Activated CD4-positive, CD25-positive, alpha-beta regulatory T cell treated with anti-CD3 and anti-CD28 coated beads, Interleukin-2, amount 50 U/mL, for 72 hours (primary cell): ENCODE results near the gene TPCN1.

ENCODE experiments used
- DNase-seq: peaks from one replicate; pipeline ENCODE4 v3.0.0; 2021

The TPCN1 gene

GRCh38 chr12:113266106-113266895, 45.0 kb downstream of the TPCN1 start:
- DNase-seq = no peak

GRCh38 chr12:113267621-113268020, 46.4 kb downstream of the TPCN1 start:
- no peak for DNase-seq

GRCh38 chr12:113268136-113268535, 46.9 kb downstream of the TPCN1 start:
- no peak for DNase-seq

- DNase-seq = no peak
These were observed 47.4 kb downstream of the TPCN1 start for GRCh38 chr12:113268621-113269020.

- DNase-seq = no peak
These were observed 48.1 kb downstream of the TPCN1 start for GRCh38 chr12:113269257-113269943.

GRCh38 chr12:113270709-113271009, 49.4 kb downstream of the TPCN1 start:
- DNase-seq = no peak

GRCh38 chr12:113271466-113271852, 50.2 kb downstream of the TPCN1 start:
- no peak for DNase-seq

- no peak for DNase-seq
These were observed 50.7 kb downstream of the TPCN1 start for GRCh38 chr12:113271853-113272561.

GRCh38 chr12:113273053-113273725, 51.9 kb downstream of the TPCN1 start:
- DNase-seq = no peak

GRCh38 chr12:113274848-113275247, 53.6 kb downstream of the TPCN1 start:
- DNase-seq = no peak

- DNase-seq = no peak
These were observed 55.0 kb downstream of the TPCN1 start for GRCh38 chr12:113276306-113276705.

- no peak for DNase-seq
These were observed 55.8 kb downstream of the TPCN1 start for GRCh38 chr12:113276946-113277500.

GRCh38 chr12:113277511-113277910, 56.2 kb downstream of the TPCN1 start:
- DNase-seq = no peak

GRCh38 chr12:113278141-113278540, 56.9 kb downstream of the TPCN1 start:
- no peak for DNase-seq

- no peak for DNase-seq
These were observed 57.4 kb downstream of the TPCN1 start for GRCh38 chr12:113278633-113279032.

- no peak for DNase-seq
These were observed 63.5 kb downstream of the TPCN1 start for GRCh38 chr12:113284751-113285150.

- no peak for DNase-seq
These were observed 64.7 kb downstream of the TPCN1 start for GRCh38 chr12:113285679-113286610.

- no peak for DNase-seq
These were observed 65.4 kb downstream of the TPCN1 start for GRCh38 chr12:113286712-113287111.

- no peak for DNase-seq
These were observed 66.1 kb downstream of the TPCN1 start for GRCh38 chr12:113287146-113287898.

GRCh38 chr12:113287899-113288282, 66.6 kb downstream of the TPCN1 start:
- no peak for DNase-seq

GRCh38 chr12:113289361-113289760, 68.1 kb downstream of the TPCN1 start:
- no peak for DNase-seq
